HG02571 (cell line): ENCODE data around the gene RAB40A.
"Not testable (repeated sequence)": the region's sequence is repeated elsewhere in the genome, so short reads cannot be mapped to it uniquely, and the experiment has no call there.

Source experiments
- ATAC-seq: cut with Tn5 transposase; IDR thresholded peaks from one replicate; pipeline ENCODE4 v1.9.1; 2021; ENCODE audit warnings: mild to moderate bottlenecking, moderate library complexity; ENCODE audit not compliant: unreplicated experiment

The RAB40A gene

GRCh38 chrX:103524747-103525146 lies 5.5 kb upstream of the RAB40A start:
- no peak for ATAC-seq

- ATAC-seq = no peak
Observed at GRCh38 chrX:103523605-103524004, 4.3 kb upstream of the RAB40A start.

- ATAC-seq = no peak
Observed at GRCh38 chrX:103520386-103520785, 1.1 kb upstream of the RAB40A start.

GRCh38 chrX:103518571-103518970 lies 718 bp downstream of the RAB40A start:
- no peak for ATAC-seq

GRCh38 chrX:103517246-103517645 lies 2.0 kb downstream of the RAB40A start:
- no peak for ATAC-seq

GRCh38 chrX:103513476-103514108 lies 5.7 kb downstream of the RAB40A start:
- no peak for ATAC-seq

- ATAC-seq = no peak
Observed at GRCh38 chrX:103513067-103513466, 6.2 kb downstream of the RAB40A start.

- ATAC-seq = no peak
Observed at GRCh38 chrX:103510031-103510430, 9.3 kb downstream of the RAB40A start.

GRCh38 chrX:103503853-103504207 lies 15.5 kb downstream of the RAB40A start:
- ATAC-seq = no peak

- no peak for ATAC-seq
Observed at GRCh38 chrX:103503163-103503852, 16.0 kb downstream of the RAB40A start.

GRCh38 chrX:103498786-103499185 lies 20.5 kb downstream of the RAB40A start:
- no peak for ATAC-seq

GRCh38 chrX:103495786-103496185 lies 23.5 kb downstream of the RAB40A start:
- no peak for ATAC-seq

GRCh38 chrX:103493578-103493977 lies 25.7 kb downstream of the RAB40A start:
- ATAC-seq = not testable (repeated sequence)

GRCh38 chrX:103489733-103490132 lies 29.6 kb downstream of the RAB40A start:
- not testable (repeated sequence) for ATAC-seq

- ATAC-seq = no peak
Observed at GRCh38 chrX:103488794-103489193, 30.5 kb downstream of the RAB40A start.

- ATAC-seq = no peak
Observed at GRCh38 chrX:103488332-103488731, 31.0 kb downstream of the RAB40A start.

- ATAC-seq = no peak
Observed at GRCh38 chrX:103483720-103484119, 35.6 kb downstream of the RAB40A start.

- no peak for ATAC-seq
Observed at GRCh38 chrX:103480526-103480925, 38.8 kb downstream of the RAB40A start.

- ATAC-seq = no peak
Observed at GRCh38 chrX:103477496-103477895, 41.8 kb downstream of the RAB40A start.

- ATAC-seq = no peak
Observed at GRCh38 chrX:103475381-103475780, 43.9 kb downstream of the RAB40A start.

- not testable (repeated sequence) for ATAC-seq
Observed at GRCh38 chrX:103469977-103470376, 49.3 kb downstream of the RAB40A start.

GRCh38 chrX:103467887-103468286 lies 51.4 kb downstream of the RAB40A start:
- no peak for ATAC-seq

- ATAC-seq = no peak
Observed at GRCh38 chrX:103467156-103467555, 52.1 kb downstream of the RAB40A start.
